SK-N-SH (cell line): Measurements from ENCODE around the gene SPATA20. TPM values are rescaled to one million over a fixed set of nuclear protein-coding genes. Genes with fewer than 3 reads are reported as not detected.

ENCODE experiments used
- CTCF ChIA-PET: fragments of 300-600, 350-600 bp; formaldehyde crosslinking; extraction: SDS; loops from one replicate; lab custom pipeline; 2021; lab: Yijun Ruan, JAX
- POLR2A ChIA-PET: fragments of 350-600 bp; sonication (Branson Sonifier 250); formaldehyde crosslinking; extraction: SDS; loops from one replicate; lab custom pipeline; 2020; ENCODE audit warnings: antibody characterized with exemption, inconsistent platforms; lab: Yijun Ruan, JAX
- DNase-seq: peaks from one replicate; pipeline ENCODE4 v3.0.0; 2012
- H2AFZ ChIP-seq: fragments of 200-600 bp; sonication (generic); 2 replicates; pipeline ENCODE4 v1.8.1; 2016; ENCODE audit warnings: antibody characterized with exemption, mild to moderate bottlenecking, low read depth
- H3F3A ChIP-seq: fragments of 200-600 bp; sonication (generic); replicated peaks from 2 replicates; pipeline ENCODE3; 2016; ENCODE audit warnings: antibody characterized with exemption, mild to moderate bottlenecking; ENCODE audit not compliant: insufficient read depth
- H3K27ac ChIP-seq, 2 experiments: fragments of 200-500 bp in 1 of 2; fragments of 200-600 bp in 1 of 2; sonication (Bioruptor generic) in 1 of 2; sonication (generic), shearing (Covaris generic) in 1 of 2; 2 replicates each; pipeline versions ENCODE4 v1.5.1 to v1.6.1; 2014 to 2016; ENCODE audit warnings: low read depth in 2 of 2, inconsistent platforms in 1 of 2, low read length in 1 of 2, mild to moderate bottlenecking in 1 of 2, mixed read lengths in 1 of 2
- H3K27me3 ChIP-seq: fragments of 200-600 bp; sonication (generic), shearing (Covaris generic); 2 replicates; pipeline ENCODE4 v1.6.1; 2016; ENCODE audit warnings: mixed run types; ENCODE audit not compliant: insufficient read depth
- H3K36me3 ChIP-seq, 2 experiments: fragments of 200-500 bp in 1 of 2; fragments of 200-600 bp in 1 of 2; sonication (Bioruptor generic) in 1 of 2; sonication (generic) in 1 of 2; replicated peaks in 1 of 2; 2 replicates each; pipeline versions ENCODE3 to v1.5.1; 2014 to 2016; ENCODE audit warnings: low read length in 1 of 2, mild to moderate bottlenecking in 1 of 2; ENCODE audit not compliant: insufficient read depth in 2 of 2, control insufficient read depth in 1 of 2
- H3K4me1 ChIP-seq, 2 experiments: fragments of 200-500 bp in 1 of 2; fragments of 200-600 bp in 1 of 2; sonication (Bioruptor generic) in 1 of 2; sonication (generic), shearing (Covaris generic) in 1 of 2; 2 replicates each; pipeline versions ENCODE4 v1.5.1 to v1.6.1; 2014 to 2016; ENCODE audit warnings: low read depth in 1 of 2, low read length in 1 of 2, mixed run types in 1 of 2; ENCODE audit not compliant: insufficient read depth in 2 of 2, control insufficient read depth in 1 of 2
- H3K4me2 ChIP-seq: fragments of 200-600 bp; sonication (generic), shearing (Covaris generic); 2 replicates; pipeline ENCODE4 v1.6.1; 2017; ENCODE audit warnings: mixed run types
- H3K4me3 ChIP-seq, 2 experiments: fragments of 200-500 bp in 1 of 2; fragments of 200-600 bp in 1 of 2; sonication (Bioruptor generic) in 1 of 2; sonication (generic), shearing (Covaris generic) in 1 of 2; 2 replicates each; pipeline versions ENCODE4 v1.5.1 to v1.8.1; 2014 to 2016; ENCODE audit warnings: low read depth in 2 of 2, inconsistent platforms in 1 of 2, low read length in 1 of 2, mild to moderate bottlenecking in 1 of 2, mixed read lengths in 1 of 2, moderate library complexity in 1 of 2
- H3K79me2 ChIP-seq: fragments of 200-600 bp; sonication (generic); 2 replicates; pipeline ENCODE4 v1.8.1; 2017; ENCODE audit warnings: mild to moderate bottlenecking; ENCODE audit not compliant: insufficient read depth
- H3K9ac ChIP-seq: fragments of 200-600 bp; sonication (generic); 2 replicates; pipeline ENCODE4 v1.6.1; 2017; ENCODE audit warnings: mixed run types
- H3K9me2 ChIP-seq: fragments of 200-600 bp; sonication (generic); 2 replicates; pipeline ENCODE4 v1.6.1; 2017; ENCODE audit warnings: mixed run types
- H3K9me3 ChIP-seq: fragments of 200-600 bp; sonication (generic); 2 replicates; pipeline ENCODE4 v1.6.1; 2017; ENCODE audit warnings: mixed run types, mild to moderate bottlenecking, moderate library complexity
- H4K20me1 ChIP-seq: fragments of 200-600 bp; sonication (generic); 2 replicates; pipeline ENCODE4 v1.6.1; 2017; ENCODE audit warnings: mild to moderate bottlenecking, mixed run types; ENCODE audit not compliant: insufficient read depth
- CTCF ChIP-seq: fragments of 200-600 bp; sonication (generic); IDR thresholded peaks from 2 replicates; pipeline ENCODE4 v1.6.1; 2017; ENCODE audit warnings: antibody characterized with exemption, mild to moderate bottlenecking, moderate library complexity
- ELF1 ChIP-seq: IDR thresholded peaks from 2 replicates; pipeline ENCODE4 v1.4.0; 2012
- EZH2phosphoT487 ChIP-seq: fragments of 200-600 bp; sonication (generic); IDR thresholded peaks from 2 replicates; pipeline ENCODE4 v1.6.1; 2017; ENCODE audit warnings: low read depth, mixed run types, mild to moderate bottlenecking, antibody characterized with exemption, moderate library complexity, borderline replicate concordance
- FOSL2 ChIP-seq: IDR thresholded peaks from 2 replicates; pipeline ENCODE4 v1.4.0; 2012; ENCODE audit warnings: low read depth, mild to moderate bottlenecking, moderate library complexity, borderline replicate concordance
- FOXJ3 ChIP-seq: sonication (generic); formaldehyde crosslinking; IDR thresholded peaks from 2 replicates; pipeline ENCODE4 v1.5.1; 2020; ENCODE audit warnings: mild to moderate bottlenecking, missing genetic modification reagents
- FOXM1 ChIP-seq: IDR thresholded peaks from 2 replicates; pipeline ENCODE4 v1.4.0; 2012; ENCODE audit warnings: low read depth, mild to moderate bottlenecking
- JUND ChIP-seq: IDR thresholded peaks from 2 replicates; pipeline ENCODE4 v1.4.0; 2012
- MAX ChIP-seq: IDR thresholded peaks from 2 replicates; pipeline ENCODE4 v1.4.0; 2012; ENCODE audit warnings: low read depth
- MEF2A ChIP-seq: IDR thresholded peaks from 2 replicates; pipeline ENCODE4 v1.4.0; 2012; ENCODE audit warnings: low read depth, borderline replicate concordance
- MXI1 ChIP-seq: IDR thresholded peaks from 2 replicates; pipeline ENCODE4 v1.6.1; 2012; ENCODE audit warnings: mild to moderate bottlenecking, low read depth, low read length, improper control_type of control experiment
- NRF1 ChIP-seq: IDR thresholded peaks from 2 replicates; pipeline ENCODE4 v1.6.1; 2012; ENCODE audit warnings: low read depth, mild to moderate bottlenecking, low read length
- RFX5 ChIP-seq: IDR thresholded peaks from 2 replicates; pipeline ENCODE4 v1.6.1; 2012; ENCODE audit warnings: mild to moderate bottlenecking, improper control_type of control experiment, low read length
- SIN3A ChIP-seq: IDR thresholded peaks from 2 replicates; pipeline ENCODE4 v1.6.1; 2012; ENCODE audit warnings: low read depth, mild to moderate bottlenecking, low read length, moderate library complexity, borderline replicate concordance
- SMC3 ChIP-seq: IDR thresholded peaks from 2 replicates; pipeline ENCODE4 v1.6.1; 2012; ENCODE audit warnings: low read depth, low read length, improper control_type of control experiment
- USF2 ChIP-seq: fragments of 150-350 bp; IDR thresholded peaks from 2 replicates; pipeline ENCODE4 v1.6.1; 2017; ENCODE audit warnings: antibody characterized with exemption, low read length, low read depth, borderline replicate concordance
- ZBTB33 ChIP-seq: IDR thresholded peaks from 2 replicates; pipeline ENCODE4 v1.4.0; 2012; ENCODE audit warnings: low read depth, borderline replicate concordance
- WGBS: methylation state at CpG from one replicate; pipeline ENCODE4 v1.1.6; 2017; ENCODE audit warnings: low lambda C conversion rate; 5-methylcytosine and 5-hydroxymethylcytosine counted together
- polyA plus RNA-seq, 3 experiments: library from polyadenylated mRNA; depleted of rRNA; stranded (reverse); fragments of >200 nt; gene quantifications; 2 replicates each; pipeline ENCODE4 v1.2.3, GENCODE V29; 2012

The SPATA20 gene
- polyA plus RNA-seq, 1 of the 3 experiments (the other 2 are of a cell fraction), result 92.0 TPM

GRCh38 chr17:50514388-50514787 is 32.6 kb upstream of the SPATA20 start (continued):
- TF ChIP-seq ZBTB33, result no peak

DNA sequence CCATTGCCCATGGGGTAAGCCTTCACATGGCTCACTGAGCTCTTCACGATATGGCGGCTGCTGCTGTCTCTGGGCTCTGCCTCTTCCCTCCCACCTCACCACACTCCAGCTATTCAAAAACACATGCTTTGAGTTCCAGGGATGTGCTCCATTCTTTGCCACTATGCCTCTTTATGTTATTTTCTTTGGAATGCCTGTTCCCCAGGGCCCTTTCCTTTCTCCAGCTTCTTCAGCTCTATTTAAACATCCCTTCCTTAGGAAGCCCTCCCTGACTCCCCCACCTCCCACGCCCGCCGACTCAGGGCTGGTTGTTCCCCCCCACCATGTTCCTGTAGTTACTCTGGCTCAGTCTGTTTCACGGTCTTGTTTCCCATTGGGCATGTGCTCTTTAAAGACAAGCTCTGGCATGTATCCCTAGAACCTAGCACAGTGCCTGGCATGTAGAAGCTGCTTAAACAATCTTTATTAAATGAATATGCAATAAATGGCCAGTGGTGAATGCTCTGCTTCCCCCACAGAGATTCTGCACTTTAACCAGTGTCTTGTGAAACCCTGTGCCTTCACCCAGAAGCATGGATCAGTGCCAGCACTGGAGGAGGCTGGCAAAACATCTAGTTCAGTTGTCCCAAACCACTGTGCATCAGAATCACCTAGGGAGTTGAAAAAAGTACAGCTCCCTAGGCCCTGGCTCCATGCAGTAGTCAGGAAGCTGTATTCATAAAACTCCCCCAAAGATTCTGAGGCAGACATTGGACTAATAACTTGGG is 31.9 kb upstream of the SPATA20 start:
- no peaks in the 10 kb centered on the region for H3K79me2 ChIP-seq
- no peaks in the 10 kb centered on the region for H3K27me3 ChIP-seq
- H3K36me3 ChIP-seq, result no peaks in the 10 kb centered on the region
- DNase-seq, result no peak
- H3K4me3 ChIP-seq, result no peak overlapping the region
- ChIA-PET POLR2A (interaction anchor here (0.6 kb wide), 1 partner anchor 102 kb away, joined by 3 read pairs; no protein-coding TSS in a partner anchor), CTCF (interaction anchor here (0.8 to 2.4 kb wide), 5 partner anchors 17 to 153 kb away, joined by 3 to 5 read pairs (median 3); partner anchors contain the start of gene EPN3)
- H3K4me1 ChIP-seq, result no peaks in the 10 kb centered on the region; a peak in 1 of 4 replicates
- H3F3A ChIP-seq, result no peaks in the 10 kb centered on the region
- no peaks in the 10 kb centered on the region for H4K20me1 ChIP-seq
- no peaks in the 10 kb centered on the region for H3K9me3 ChIP-seq
- TF ChIP-seq JUND, result no peak
- TF ChIP-seq NRF1, result no peak
- TF ChIP-seq MXI1, result no peak
- no peak for TF ChIP-seq FOXM1
- TF ChIP-seq SIN3A, result no peak
- no peak for TF ChIP-seq MAX
- no peak for TF ChIP-seq EZH2phosphoT487
- no peak for TF ChIP-seq ELF1
- TF ChIP-seq USF2, result no peak
- no peak for TF ChIP-seq RFX5
- TF ChIP-seq FOXJ3, result no peak
- no peak for TF ChIP-seq SMC3
- TF ChIP-seq MEF2A, result no peak
- TF ChIP-seq CTCF, result no peak
- TF ChIP-seq FOSL2, result no peak
- no peak overlapping the region for H3K4me2 ChIP-seq
- H3K9ac ChIP-seq, result no peak overlapping the region
- H3K9me2 ChIP-seq, result no peaks in the 10 kb centered on the region
- WGBS, result 95% methylated on average over 6 of the region's 6 CpGs
- no peak overlapping the region for H3K27ac ChIP-seq
- no peak overlapping the region for H2AFZ ChIP-seq
